Measurements from ENCODE around the gene CFAP300. TPM values are rescaled to one million over a fixed set of nuclear protein-coding genes. Genes with fewer than 3 reads are reported as not detected.

Gene CFAP300
- total RNA-seq, 1 experiment from 2014 or later = 2.2 TPM

GRCh38 chr11:102036757-102037156, 10.5 kb upstream of the CFAP300 start:
- Mint-ChIP-seq H3K36me3 (ENCODE audit: insufficient read depth, unreplicated experiment) (no peaks in the 10 kb centered on the region), H3K27ac (ENCODE audit: unreplicated experiment) (no peak overlapping the region)

DNA sequence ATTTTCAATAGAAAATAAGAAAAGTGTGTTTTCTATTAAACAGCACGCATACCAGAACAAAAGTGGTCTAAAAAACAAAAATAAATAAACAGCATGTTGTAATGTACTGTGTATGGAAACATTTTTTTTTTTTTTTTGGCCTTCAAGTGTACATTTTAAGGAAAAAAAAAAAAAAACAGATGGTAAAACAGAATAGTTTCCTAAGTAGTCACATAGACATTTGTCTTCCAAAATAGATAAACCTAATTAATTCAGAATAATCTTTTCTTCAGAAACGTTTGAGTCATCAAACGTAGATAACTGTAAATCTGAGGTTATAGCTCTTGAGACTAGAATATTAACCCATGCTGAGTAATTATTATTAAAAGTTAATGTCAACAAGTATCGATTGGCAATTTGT, 396 bp upstream of the CFAP300 start:
- TF ChIP-seq, protein P1, sequence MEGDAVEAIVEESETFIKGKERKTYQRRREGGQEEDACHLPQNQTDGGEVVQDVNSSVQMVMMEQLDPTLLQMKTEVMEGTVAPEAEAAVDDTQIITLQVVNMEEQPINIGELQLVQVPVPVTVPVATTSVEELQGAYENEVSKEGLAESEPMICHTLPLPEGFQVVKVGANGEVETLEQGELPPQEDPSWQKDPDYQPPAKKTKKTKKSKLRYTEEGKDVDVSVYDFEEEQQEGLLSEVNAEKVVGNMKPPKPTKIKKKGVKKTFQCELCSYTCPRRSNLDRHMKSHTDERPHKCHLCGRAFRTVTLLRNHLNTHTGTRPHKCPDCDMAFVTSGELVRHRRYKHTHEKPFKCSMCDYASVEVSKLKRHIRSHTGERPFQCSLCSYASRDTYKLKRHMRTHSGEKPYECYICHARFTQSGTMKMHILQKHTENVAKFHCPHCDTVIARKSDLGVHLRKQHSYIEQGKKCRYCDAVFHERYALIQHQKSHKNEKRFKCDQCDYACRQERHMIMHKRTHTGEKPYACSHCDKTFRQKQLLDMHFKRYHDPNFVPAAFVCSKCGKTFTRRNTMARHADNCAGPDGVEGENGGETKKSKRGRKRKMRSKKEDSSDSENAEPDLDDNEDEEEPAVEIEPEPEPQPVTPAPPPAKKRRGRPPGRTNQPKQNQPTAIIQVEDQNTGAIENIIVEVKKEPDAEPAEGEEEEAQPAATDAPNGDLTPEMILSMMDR (IDR thresholded peaks at IDR 0.05; ENCODE audit: insufficient read depth in 1 of 2, low read depth in 1 of 2, low read length in 1 of 2, severe bottlenecking in 1 of 2, unreplicated experiment in 1 of 2) = no peak
- no peak for DNase-seq
- Histone ChIP-seq H3K9me3 (no peaks in the 10 kb centered on the region), H3K36me3 (ENCODE audit: control insufficient read depth, insufficient read depth, low read length) (no peaks in the 10 kb centered on the region), H3K27me3 (replicated peaks; ENCODE audit: control insufficient read depth, insufficient read depth, low read length) (no peaks in the 10 kb centered on the region), H3K4me3 (ENCODE audit: low read depth, low read length) (peak overlapping the region; percentile 66), H3K4me1 (no peaks in the 10 kb centered on the region)
- Mint-ChIP-seq H3K4me1 (ENCODE audit: low read depth, unreplicated experiment) (peaks cover 12% of the 10 kb centered on the region), H3K27ac (ENCODE audit: unreplicated experiment) (peak overlapping the region; percentile 95), H3K4me3 (ENCODE audit: unreplicated experiment) (peak overlapping the region; percentile 93), H3K36me3 (ENCODE audit: insufficient read depth, unreplicated experiment) (peaks cover 6% of the 10 kb centered on the region), H3K9me3 (ENCODE audit: unreplicated experiment) (no peaks in the 10 kb centered on the region), H3K27me3 (ENCODE audit: insufficient read depth, unreplicated experiment) (no peaks in the 10 kb centered on the region)
- ChIA-PET CTCF (interaction anchor here (0.8 to 0.9 kb wide), 2 partner anchors 64 to 247 kb away, joined by 3 read pairs; no protein-coding TSS in a partner anchor), POLR2A (no interaction called here)
- BruUV-seq (replicated peaks) = no TSS peak
- intact Hi-C loops (cut with micrococcal nuclease; ENCODE audit: unreplicated experiment) = loop anchor here (1.0 to 5.0 kb wide), 3 partner anchors 36 to 220 kb away; no protein-coding TSS in a partner anchor

More at GRCh38 chr11:102036757-102037156, 10.5 kb upstream of the CFAP300 start:
- Histone ChIP-seq H3K27me3 (replicated peaks; ENCODE audit: control insufficient read depth, insufficient read depth, low read length) (no peaks in the 10 kb centered on the region), H3K4me3 (ENCODE audit: low read depth, low read length) (no peak overlapping the region), H3K4me1 (no peaks in the 10 kb centered on the region), H3K36me3 (ENCODE audit: control insufficient read depth, insufficient read depth, low read length) (no peaks in the 10 kb centered on the region), H3K9me3 (peaks cover 14% of the 10 kb centered on the region)
- TF ChIP-seq, protein P1 (IDR thresholded peaks at IDR 0.05; ENCODE audit: insufficient read depth in 1 of 2, low read depth in 1 of 2, low read length in 1 of 2, severe bottlenecking in 1 of 2, unreplicated experiment in 1 of 2) = no peak
- Mint-ChIP-seq H3K4me3 (ENCODE audit: unreplicated experiment) (no peak overlapping the region), H3K27me3 (ENCODE audit: insufficient read depth, unreplicated experiment) (no peaks in the 10 kb centered on the region), H3K4me1 (ENCODE audit: low read depth, unreplicated experiment) (no peaks in the 10 kb centered on the region), H3K9me3 (ENCODE audit: unreplicated experiment) (peaks cover 5% of the 10 kb centered on the region)
- intact Hi-C loops (cut with micrococcal nuclease; ENCODE audit: unreplicated experiment) = no loop called here
- ChIA-PET CTCF (no interaction called here), POLR2A (no interaction called here)
- no peak for DNase-seq
- BruUV-seq (replicated peaks) = no TSS peak

- ChIA-PET POLR2A (no interaction called here), CTCF (no interaction called here)
- Mint-ChIP-seq H3K4me3 (ENCODE audit: unreplicated experiment) (no peak overlapping the region), H3K9me3 (ENCODE audit: unreplicated experiment) (no peaks in the 10 kb centered on the region), H3K27me3 (ENCODE audit: insufficient read depth, unreplicated experiment) (no peaks in the 10 kb centered on the region), H3K36me3 (ENCODE audit: insufficient read depth, unreplicated experiment) (peaks cover 6% of the 10 kb centered on the region), H3K27ac (ENCODE audit: unreplicated experiment) (no peak overlapping the region), H3K4me1 (ENCODE audit: low read depth, unreplicated experiment) (peaks cover 21% of the 10 kb centered on the region)
- intact Hi-C loops (cut with micrococcal nuclease; ENCODE audit: unreplicated experiment) = no loop called here
- TF ChIP-seq, protein P1 (IDR thresholded peaks at IDR 0.05; ENCODE audit: insufficient read depth in 1 of 2, low read depth in 1 of 2, low read length in 1 of 2, severe bottlenecking in 1 of 2, unreplicated experiment in 1 of 2) = no peak
- peaks cover 2% of the 10 kb centered on the region; the same call in 1 of the 2 replicates for H3K4me1 ChIP-seq
- no peaks in the 10 kb centered on the region for H3K36me3 ChIP-seq (ENCODE audit: control insufficient read depth, insufficient read depth, low read length)
- H3K27me3 ChIP-seq (replicated peaks; ENCODE audit: control insufficient read depth, insufficient read depth, low read length) = no peaks in the 10 kb centered on the region
- no peak for DNase-seq
- H3K9me3 ChIP-seq = no peaks in the 10 kb centered on the region; the same call in 1 of the 2 replicates
- no peak overlapping the region for H3K4me3 ChIP-seq (ENCODE audit: low read depth, low read length)
- no TSS peak for BruUV-seq (replicated peaks)
Observed at GRCh38 chr11:102050927-102051575, 3.8 kb downstream of the CFAP300 start.
